Pancreas (tissue), 10 donors: ENCODE results near the gene CD79A. TPM values are rescaled to one million over a fixed set of nuclear protein-coding genes. Genes with fewer than 3 reads are reported as not detected.

Source experiments
- ATAC-seq, 4 donors: fragments of 200-7000 bp; cut with Tn5 transposase; one replicate each; pipeline versions ENCODE4 v1.8.0 to v1.9.1; 2020; ENCODE audit warnings: mild to moderate bottlenecking in 4 of 4, moderate library complexity in 4 of 4
- DNase-seq, 6 donors: peaks; one replicate each; pipeline ENCODE4 v3.0.0-alpha.2; 2020
- FAIRE-seq: peaks from 2 replicates; lab custom pipeline; 2012; peaks lifted over from hg19 to GRCh38; lab: Jason Lieb, UNC
- H3K27ac ChIP-seq, 4 donors: fragments of 200-600 bp; sonication (generic); 1 replicate in 3 of 4; 2 replicates in 1 of 4; pipeline versions ENCODE4 v1.5.0 to v1.8.0; 2020
- H3K27me3 ChIP-seq, 4 donors: fragments of 200-600 bp; one replicate each; pipeline ENCODE4 v1.8.0; 2021
- H3K36me3 ChIP-seq, 3 donors: fragments of 200-600 bp; sonication (generic) in 1 of 3; one replicate each; pipeline versions ENCODE4 v1.5.0 to v1.8.0; 2020 to 2021
- H3K4me1 ChIP-seq, 3 donors: fragments of 200-600 bp; one replicate each; pipeline ENCODE4 v1.8.0; 2021
- H3K4me3 ChIP-seq, 4 donors: fragments of 200-600 bp; sonication (generic) in 2 of 4; one replicate each; pipeline versions ENCODE4 v1.5.0 to v1.8.0; 2020 to 2021
- H3K9me3 ChIP-seq, 4 donors: fragments of 200-600 bp; one replicate each; pipeline ENCODE4 v1.8.0; 2021
- CTCF ChIP-seq, 4 donors: fragments of 200-600 bp; sonication (generic) in 3 of 4; IDR thresholded peaks; one replicate each; pipeline versions ENCODE4 v1.5.0 to v1.8.0; 2021; ENCODE audit warnings: antibody characterized with exemption in 4 of 4
- WGBS, 2 donors: extraction: QIAGEN DNeasy Blood & Tissue Kit; methylation state at CpG; one replicate each; pipeline ENCODE4 v1.1.7; 2013; 5-methylcytosine and 5-hydroxymethylcytosine counted together
- intact Hi-C, 3 donors: fragments of 100-400 bp; cut with DNase I; formaldehyde crosslinking; loops; one replicate each; pipeline versions ENCODE4 v1.11.1 to v1.14.2; 2022
- polyA plus RNA-seq, 2 donors: library from polyadenylated mRNA; stranded (reverse); fragments of 200-250 nt; gene quantifications; one replicate each; pipeline ENCODE4 v1.2.3, GENCODE V29; 2013
- total RNA-seq, 6 donors: library from RNA; stranded (reverse); fragmentation: NEBNext Ultra II Directional in 4 of 6; extraction: Animal tissue kit (Norgen Biotek cat#: 25700) in 4 of 6; gene quantifications; one replicate each; pipeline versions ENCODE4 v1.2.1 to v1.2.4, GENCODE V29; 2021 to 2023
- donor health status: healthy with polysubstance abuse.
- donor health status: DM: no; HTN: no; CAD: no; lungs with moderate emphysema.
- donor health status: DM: no; HTN: no; CAD: no.
- donor health status: control.
- donor health status: control.
- donor health status: Bipolar disorder and iron deficiency.
- donor health status: DM: yes; HTN: yes; CAD: no.
- donor health status: DM: no; HTN: no; CAD: no.
- donor health status: DM: no; HTN: no; CAD: no.
- donor health status: DM: yes; HTN: yes; CAD: no.

Gene CD79A
- total and polyA plus RNA-seq, 8 donors = 0.11 to 1.00 (median 0.28) TPM; not detected in 1

DNA sequence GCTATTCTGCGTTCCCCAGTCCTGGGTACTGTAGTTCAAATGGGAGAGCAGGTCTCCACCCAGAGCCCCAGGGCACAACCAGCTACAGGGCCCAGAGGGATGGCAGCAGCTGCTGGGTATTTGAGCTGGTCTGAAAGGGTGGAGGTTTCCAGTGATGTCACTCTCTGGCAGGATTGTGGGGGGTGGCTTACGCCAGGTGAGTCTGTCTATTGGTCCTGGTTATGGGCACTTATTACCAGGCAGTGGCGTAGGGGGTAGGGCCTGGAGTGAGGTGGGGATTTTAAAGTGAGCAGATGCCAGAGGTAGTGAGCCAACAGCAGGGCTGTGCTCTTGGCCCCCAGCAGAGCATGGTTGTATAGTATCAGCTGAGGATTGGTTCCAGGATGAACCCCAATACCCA is 10.8 kb upstream of the CD79A start:
- Histone ChIP-seq H3K36me3 (peaks cover 2 to 60% (median 29%) of the 10 kb centered on the region in 3 donors), H3K4me1 (peaks cover 12 to 23% (median 14%) of the 10 kb centered on the region in 3 donors)
- DNase-seq = peak in 1 of 6 donors; percentile 27

DNA sequence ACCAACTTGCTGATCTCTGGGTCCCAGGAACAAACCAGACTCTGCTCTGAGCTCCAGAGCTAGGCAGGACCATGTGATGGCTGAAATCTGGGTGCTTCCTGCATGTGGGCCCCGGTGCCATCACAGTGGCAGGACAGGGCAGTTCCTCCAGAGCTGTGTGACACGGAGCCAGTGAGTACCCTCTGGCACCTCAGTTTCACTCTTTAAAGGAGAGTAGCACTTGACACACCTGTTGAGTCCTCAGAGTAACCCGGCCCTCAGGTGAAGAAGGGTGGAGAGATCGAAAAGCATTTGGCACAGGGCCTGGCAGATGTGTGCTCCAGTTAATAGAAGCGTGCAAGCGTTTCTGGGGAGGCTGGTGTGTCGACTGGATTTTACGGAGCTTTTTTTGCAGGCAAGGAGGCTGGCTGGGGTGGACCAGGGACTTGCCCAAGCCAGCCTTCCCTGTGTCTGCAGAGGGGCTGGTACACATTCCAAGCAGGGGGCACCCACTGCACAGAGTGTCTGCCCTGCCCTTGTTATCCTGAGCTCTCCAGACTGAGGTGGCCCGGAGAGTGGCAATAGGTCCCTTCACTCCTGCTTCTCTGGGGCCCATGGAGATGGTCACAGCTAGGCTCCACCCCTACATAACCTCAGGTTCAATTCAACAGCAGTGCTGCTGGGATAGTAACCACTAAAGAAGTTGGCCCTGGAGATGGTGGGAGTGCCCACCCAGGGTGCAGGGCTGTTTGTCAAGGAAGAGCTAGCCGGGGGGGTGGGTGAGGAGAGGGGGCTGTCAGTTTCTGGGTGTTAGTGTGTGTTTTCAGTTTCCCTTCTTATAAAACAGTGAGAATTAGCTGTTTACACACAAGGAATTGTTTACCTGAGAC is 8.7 kb upstream of the CD79A start:
- no peak overlapping the region for H3K27ac ChIP-seq
- intact Hi-C loops = no loop called here
- DNase-seq (peak in 2 of 6 donors; percentile 11 to 30), ATAC-seq (no peak), FAIRE-seq (no peak)
- no peak for TF ChIP-seq CTCF (IDR thresholded peaks at IDR 0.05)
- 52 to 54% methylated on average over 10 of the region's 10 CpGs for WGBS, 2 donors
- H3K36me3 ChIP-seq = peaks cover 2 to 57% (median 28%) of the 10 kb centered on the region in 3 donors
- no peaks in the 10 kb centered on the region for H3K27me3 ChIP-seq
- no peaks in the 10 kb centered on the region for H3K9me3 ChIP-seq
- peaks cover 0 to 7% (median 4%) of the 10 kb centered on the region in 3 donors for H3K4me1 ChIP-seq
- no peak overlapping the region for H3K4me3 ChIP-seq

More for the DNA sequence above, 10.8 kb upstream of the CD79A start:
- 92 to 96% methylated on average over 3 of the region's 3 CpGs for WGBS, 2 donors
- Histone ChIP-seq H3K4me3 (no peak overlapping the region), H3K27me3 (no peaks in the 10 kb centered on the region), H3K27ac (no peak overlapping the region), H3K9me3 (no peaks in the 10 kb centered on the region)
- no peak for TF ChIP-seq CTCF (IDR thresholded peaks at IDR 0.05)
- FAIRE-seq (no peak), ATAC-seq (peak in 1 of 4 donors; percentile 6)
- intact Hi-C loops = no loop called here

GRCh38 chr19:41868989-41869300 is 8.1 kb upstream of the CD79A start:
- Histone ChIP-seq H3K27me3 (no peaks in the 10 kb centered on the region), H3K36me3 (peaks cover 2 to 56% (median 28%) of the 10 kb centered on the region in 3 donors), H3K4me3 (no peak overlapping the region), H3K4me1 (peaks cover 0 to 5% (median 4%) of the 10 kb centered on the region in 3 donors), H3K9me3 (no peaks in the 10 kb centered on the region), H3K27ac (no peak overlapping the region)
- no peak for FAIRE-seq
- WGBS, 2 donors = 86 to 87% methylated on average over 12 of the region's 12 CpGs
- intact Hi-C loops = no loop called here
- peak in 2 of 6 donors; percentile 25 to 50 for DNase-seq
- no peak for TF ChIP-seq CTCF (IDR thresholded peaks at IDR 0.05)
- no peak for ATAC-seq

DNA sequence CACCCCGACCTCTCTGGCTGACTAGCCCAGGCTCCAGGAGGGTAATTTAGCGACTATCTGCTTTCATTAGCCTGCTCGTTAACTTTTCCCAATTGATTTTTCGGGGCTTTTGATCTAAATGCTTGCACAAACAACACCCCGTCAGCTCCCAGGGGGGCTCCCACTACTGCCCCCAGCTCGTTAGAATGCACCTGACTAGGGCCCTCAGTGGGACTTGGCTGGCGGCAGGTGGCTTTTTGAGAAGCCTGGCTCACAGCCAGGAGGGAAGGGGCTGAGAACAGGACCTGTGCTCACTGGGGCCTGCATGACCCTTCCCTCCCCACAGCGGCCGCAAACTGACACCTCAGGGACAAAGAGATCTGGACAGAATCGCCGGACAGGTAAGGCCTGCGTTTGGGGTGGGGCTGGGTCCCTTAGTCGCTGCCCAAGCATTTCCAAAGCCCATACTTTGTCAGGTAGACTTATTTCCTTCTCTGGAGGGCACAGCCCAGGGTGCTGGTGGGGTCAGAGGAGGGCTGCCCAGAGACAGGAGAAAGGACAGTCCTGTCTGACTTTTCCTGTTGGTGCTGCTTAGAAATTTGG is 7.6 kb upstream of the CD79A start:
- H3K27me3 ChIP-seq = no peaks in the 10 kb centered on the region
- FAIRE-seq (no peak), ATAC-seq (no peak), DNase-seq (peak in 2 of 6 donors; percentile 44 to 73)
- intact Hi-C loops = no loop called here
- TF ChIP-seq CTCF (IDR thresholded peaks at IDR 0.05) = no peak
- H3K4me1 ChIP-seq = peaks cover 0 to 5% (median 4%) of the 10 kb centered on the region in 3 donors
- H3K27ac ChIP-seq = no peak overlapping the region
- peaks cover 2 to 51% (median 24%) of the 10 kb centered on the region in 3 donors for H3K36me3 ChIP-seq
- no peaks in the 10 kb centered on the region for H3K9me3 ChIP-seq
- no peak overlapping the region for H3K4me3 ChIP-seq
- 85 to 86% methylated on average over 13 of the region's 13 CpGs for WGBS, 2 donors
